Omental fat pad (tissue), 4 donors: Measurements from ENCODE around the gene ADARB1. TPM values are rescaled to one million over a fixed set of nuclear protein-coding genes. Genes with fewer than 3 reads are reported as not detected.

Source experiments
- ATAC-seq: fragments of 150-250 bp; one replicate; pipeline ENCODE4 v1.9.1; 2016; ENCODE audit warnings: mild to moderate bottlenecking, moderate library complexity; ENCODE audit not compliant: low FRiP score
- DNase-seq: peaks from one replicate; pipeline ENCODE4 v3.0.0-alpha.2; 2019; ENCODE audit warnings: low spot score
- CTCF ChIP-seq, 3 donors: fragments of 450-650 bp; IDR thresholded peaks; one replicate each; pipeline ENCODE4 v1.5.1; 2016 to 2017; ENCODE audit warnings: antibody characterized with exemption in 3 of 3, mild to moderate bottlenecking in 3 of 3, moderate library complexity in 2 of 3
- total RNA-seq, 4 donors: library from RNA; depleted of rRNA; stranded (reverse); fragments of >200 nt; gene quantifications; one replicate each; pipeline ENCODE4 v1.1.0, GENCODE V29; 2016

The ADARB1 gene
- total RNA-seq, 4 donors from 2014 or later = 17.3 to 38.3 (median 23.3) TPM

DNA sequence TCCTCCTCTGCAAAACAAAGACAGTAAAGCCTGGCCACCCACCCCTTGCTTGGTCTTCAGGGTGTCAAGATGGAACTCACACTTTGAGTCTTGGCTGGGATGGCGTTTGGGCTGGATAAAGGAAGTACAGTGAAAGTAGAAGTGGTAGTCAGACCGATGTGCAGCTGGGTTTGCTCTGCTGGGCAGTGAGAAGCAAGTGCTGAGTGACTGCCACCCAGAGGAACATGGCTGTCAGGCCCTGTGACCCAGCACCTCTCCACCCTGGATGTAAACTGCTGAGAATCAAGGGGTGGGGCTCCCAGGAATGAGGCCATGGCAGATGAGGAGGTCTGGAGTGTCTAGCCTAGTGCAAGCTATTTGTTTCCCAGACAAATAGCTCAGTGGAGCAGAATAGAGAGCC is 162.1 kb downstream of the ADARB1 start:
- DNase-seq = no peak
- no peak for ATAC-seq
- no peak for TF ChIP-seq CTCF (IDR thresholded peaks at IDR 0.05)

GRCh38 chr21:45237401-45237800 is 163.0 kb downstream of the ADARB1 start:
- no peak for TF ChIP-seq CTCF (IDR thresholded peaks at IDR 0.05)

DNA sequence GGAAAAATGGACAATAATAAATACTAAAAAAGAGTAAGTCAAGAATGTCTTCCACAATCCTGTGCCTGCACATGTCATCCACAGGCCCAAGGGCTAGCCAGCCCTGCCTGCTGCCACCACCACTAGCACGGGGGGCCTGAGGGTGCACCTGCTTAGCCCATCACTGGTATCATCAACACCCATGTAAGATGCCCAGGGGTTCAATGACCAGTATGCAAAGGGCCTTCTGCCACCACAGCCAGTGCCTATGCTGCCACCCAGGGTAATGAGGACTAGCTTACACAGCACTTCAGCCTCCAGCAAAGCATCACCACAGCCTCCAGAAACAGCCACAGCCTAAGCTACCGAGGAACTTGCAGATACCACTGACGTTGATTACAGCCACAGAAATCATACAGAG is 167.0 kb downstream of the ADARB1 start:
- DNase-seq (no peak), ATAC-seq (no peak)
- TF ChIP-seq CTCF (IDR thresholded peaks at IDR 0.05) = no peak

More at GRCh38 chr21:45237401-45237800, 163.0 kb downstream of the ADARB1 start:
- no peak for ATAC-seq
- DNase-seq = no peak

DNA sequence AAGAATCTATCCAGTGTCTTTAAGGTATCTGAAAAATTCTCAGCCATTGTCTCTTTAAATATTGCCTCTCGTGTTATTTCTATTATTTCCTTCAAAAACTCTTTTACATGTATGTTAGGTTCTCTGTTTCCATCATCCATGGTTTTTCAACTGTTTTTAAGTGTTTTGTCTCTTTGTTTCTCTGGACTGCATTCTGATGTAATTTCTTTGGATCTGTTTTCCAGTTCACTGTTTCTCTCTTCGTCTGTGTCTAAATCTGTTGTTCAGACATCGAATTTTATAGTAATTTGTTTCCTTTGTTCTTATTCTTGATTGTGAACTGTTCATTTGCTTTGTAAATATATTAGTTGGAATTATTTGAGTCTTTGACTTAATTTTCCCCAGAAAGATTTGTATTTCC is 169.2 kb downstream of the ADARB1 start:
- ATAC-seq (no peak), DNase-seq (no peak)
- no peak for TF ChIP-seq CTCF (IDR thresholded peaks at IDR 0.05)

GRCh38 chr21:45244799-45245340 is 170.5 kb downstream of the ADARB1 start:
- DNase-seq (no peak), ATAC-seq (no peak)
- TF ChIP-seq CTCF (IDR thresholded peaks at IDR 0.05) = no peak

DNA sequence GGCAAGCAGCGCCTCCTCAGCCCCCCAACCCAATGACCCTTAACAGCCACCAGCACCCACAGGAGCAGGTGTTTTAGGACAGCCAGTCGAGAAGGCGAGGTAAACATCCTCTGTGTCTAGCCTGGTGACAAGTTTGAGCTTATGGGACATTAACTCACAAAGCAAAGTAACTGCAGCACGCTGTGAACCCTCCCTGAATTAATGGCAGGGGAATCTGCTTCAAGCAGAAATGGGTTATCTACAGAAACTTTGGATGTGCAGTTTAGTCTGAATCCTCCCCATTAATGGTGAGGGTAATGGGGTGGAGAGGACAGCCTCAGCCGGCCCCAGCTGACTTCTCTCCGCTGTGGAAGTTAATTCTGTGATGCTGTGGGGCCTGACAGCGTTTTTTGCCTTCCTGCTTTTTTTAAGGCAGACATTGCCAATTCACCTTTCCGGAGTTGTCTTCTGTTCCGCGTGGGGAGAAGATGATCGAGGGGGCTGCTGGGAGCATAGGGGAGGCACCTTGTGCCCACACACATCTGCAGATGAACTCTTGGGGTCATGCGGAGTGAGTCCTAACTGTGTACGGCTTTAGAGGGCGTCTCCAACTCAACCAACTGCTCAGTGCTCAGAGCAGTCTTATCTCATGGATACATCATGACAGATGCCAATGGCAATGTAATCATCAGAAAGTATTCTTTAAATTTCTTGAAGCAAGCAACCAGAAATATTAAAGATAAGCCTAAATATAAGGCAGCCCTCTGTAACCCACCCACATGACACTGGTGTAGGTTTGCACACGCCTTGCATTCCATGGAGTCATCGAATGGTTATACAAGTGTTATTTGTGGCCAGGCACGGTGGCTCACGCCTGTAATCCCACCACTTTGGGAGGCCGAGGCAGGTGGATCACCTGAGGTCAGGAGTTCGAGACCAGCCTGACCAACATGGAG is 172.3 kb downstream of the ADARB1 start:
- TF ChIP-seq CTCF (IDR thresholded peaks at IDR 0.05) = no peak

More for the DNA sequence above, 172.3 kb downstream of the ADARB1 start:
- ATAC-seq (no peak), DNase-seq (no peak)
